Sciatic nerve (tissue), 2 donors: ENCODE measurements around the gene SDK2. TPM values are rescaled to one million over a fixed set of nuclear protein-coding genes. Genes with fewer than 3 reads are reported as not detected.
"Not testable (repeated sequence)": the region's sequence is repeated elsewhere in the genome, so short reads cannot be mapped to it uniquely, and the experiment has no call there.

Experiments used
- ATAC-seq: fragments of 200-7000 bp; cut with Tn5 transposase; one replicate; pipeline ENCODE4 v1.9.1; 2020; ENCODE audit warnings: mild to moderate bottlenecking, moderate library complexity
- DNase-seq: peaks from one replicate; pipeline ENCODE4 v3.0.0-alpha.2; 2020; ENCODE audit warnings: low spot score
- intact Hi-C: fragments of 100-400 bp; cut with DNase I; formaldehyde crosslinking; loops from one replicate; pipeline ENCODE4 v1.14.2; 2022
- total RNA-seq: library from RNA; stranded (reverse); fragmentation: NEBNext Ultra II Directional; extraction: Animal tissue kit (Norgen Biotek cat#: 25700); gene quantifications from one replicate; pipeline ENCODE4 v1.2.1, GENCODE V29; 2021
- donor health status: DM: no; HTN: no; CAD: no.
- donor health status: DM: no; HTN: no; CAD: no.

Gene SDK2
- total RNA-seq, 1 donor from 2014 or later: 10.8 TPM

DNA sequence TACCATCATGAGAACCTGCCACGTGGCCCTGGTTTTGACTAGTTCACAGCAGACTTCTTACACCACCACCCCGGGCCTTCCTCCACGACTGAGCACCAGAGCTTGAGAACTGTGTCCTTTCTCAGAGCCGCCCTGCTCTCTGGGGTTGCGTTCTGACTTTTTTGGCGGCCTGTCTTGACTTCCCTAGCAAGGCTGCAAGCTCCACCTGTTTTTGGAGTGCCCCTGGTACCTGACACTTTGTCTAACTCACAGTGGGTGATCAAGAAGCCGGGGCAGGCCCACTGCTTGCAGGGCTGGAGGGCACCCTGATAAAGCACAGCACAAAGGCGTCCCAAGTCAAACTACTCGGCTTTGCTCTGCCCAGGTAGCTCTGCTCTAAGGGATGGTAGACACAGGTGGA lies 154.3 kb downstream of the SDK2 start:
- intact Hi-C loops: loop anchor here (10.0 kb wide), 1 partner anchor 65 kb away; no protein-coding TSS in a partner anchor
- no peak for DNase-seq
- ATAC-seq: no peak

DNA sequence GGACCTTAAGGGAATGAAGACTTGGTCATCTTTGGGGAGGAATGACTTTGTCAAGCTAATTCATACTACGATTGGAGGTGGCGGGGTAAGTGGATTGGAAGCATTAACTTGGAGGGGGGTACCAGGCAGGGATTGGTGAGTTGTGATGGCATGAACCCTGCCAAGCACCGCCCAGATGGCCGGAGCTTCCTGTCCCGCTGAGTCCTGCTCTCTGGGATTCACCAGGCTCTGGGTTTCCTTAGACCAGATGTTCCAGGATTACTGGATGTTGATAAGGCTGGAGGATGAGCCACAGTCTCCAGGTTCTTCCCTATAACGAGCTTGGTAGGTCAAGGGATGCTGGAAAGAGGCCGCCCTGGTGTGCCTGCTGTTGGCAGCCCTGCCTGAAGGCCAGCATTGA lies 154.9 kb downstream of the SDK2 start:
- intact Hi-C loops: no loop called here
- DNase-seq (no peak), ATAC-seq (no peak)

DNA sequence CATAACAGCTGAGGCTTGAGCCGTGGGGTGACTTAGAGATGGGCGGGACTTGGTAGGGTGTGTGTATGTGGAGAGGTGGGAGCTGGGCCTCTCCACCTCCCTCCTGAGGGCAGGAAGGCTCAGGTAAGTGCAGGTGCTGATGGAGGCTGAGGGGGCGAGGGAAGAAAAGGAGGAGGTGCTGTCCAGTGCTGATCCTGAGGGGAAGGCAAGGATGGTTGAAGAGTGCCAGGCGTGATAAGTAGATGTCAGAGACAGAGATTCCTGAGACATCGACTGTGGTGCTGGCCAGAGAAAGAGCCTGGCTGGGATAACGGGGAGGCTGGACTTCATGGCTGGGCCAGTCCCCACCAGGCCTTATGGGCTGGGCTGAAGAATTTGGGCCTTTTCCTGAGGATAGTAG lies 159.1 kb downstream of the SDK2 start:
- no peak for ATAC-seq
- intact Hi-C loops: no loop called here

DNA sequence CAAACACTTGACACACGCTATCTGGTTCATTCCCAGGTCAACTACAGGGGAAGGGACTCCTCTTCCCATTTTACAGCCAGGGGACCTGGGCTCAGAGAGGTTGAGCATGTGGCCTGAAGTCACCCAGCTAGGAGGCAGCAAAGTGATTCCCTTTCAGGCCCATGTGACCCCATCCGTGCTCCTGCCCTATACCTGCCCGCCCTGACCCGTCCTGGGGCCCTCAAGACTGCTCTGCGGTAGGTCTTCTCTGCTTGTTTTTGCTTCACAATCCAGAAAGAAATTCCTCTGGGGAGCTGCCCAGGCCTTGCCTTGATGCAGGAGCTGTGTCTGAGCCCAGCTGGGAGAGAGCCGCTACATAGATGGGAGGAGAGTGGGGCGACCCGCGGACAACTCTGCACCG lies 161.4 kb downstream of the SDK2 start:
- ATAC-seq: peak; percentile 63
- DNase-seq: no peak
- intact Hi-C loops: no loop called here

More for the DNA sequence above, 159.1 kb downstream of the SDK2 start:
- DNase-seq: no peak

DNA sequence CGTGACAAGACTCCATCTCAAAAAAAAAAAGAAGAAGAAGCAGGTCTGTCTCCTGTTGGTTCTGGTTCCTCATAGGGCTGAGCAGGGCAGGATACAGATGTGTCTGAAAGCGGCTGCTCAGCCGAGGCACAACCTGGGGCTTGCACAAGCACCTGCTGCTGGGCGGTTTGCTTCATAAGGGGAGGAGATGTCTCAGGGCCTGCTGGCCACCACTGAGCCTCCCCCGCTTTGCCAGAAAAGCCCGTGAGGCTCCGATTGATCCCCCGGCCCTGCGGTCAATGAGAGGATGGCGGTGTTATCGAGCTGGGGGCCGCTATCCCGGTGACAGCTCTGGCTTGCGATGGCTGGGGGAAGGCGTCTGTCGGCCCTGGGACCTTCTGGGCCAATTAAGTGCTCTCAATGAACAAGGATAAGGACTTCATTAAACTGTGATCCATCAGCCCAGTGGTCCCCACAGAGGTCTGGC lies 162.0 kb downstream of the SDK2 start:
- intact Hi-C loops: no loop called here
- ATAC-seq: no peak
- no peak for DNase-seq

DNA sequence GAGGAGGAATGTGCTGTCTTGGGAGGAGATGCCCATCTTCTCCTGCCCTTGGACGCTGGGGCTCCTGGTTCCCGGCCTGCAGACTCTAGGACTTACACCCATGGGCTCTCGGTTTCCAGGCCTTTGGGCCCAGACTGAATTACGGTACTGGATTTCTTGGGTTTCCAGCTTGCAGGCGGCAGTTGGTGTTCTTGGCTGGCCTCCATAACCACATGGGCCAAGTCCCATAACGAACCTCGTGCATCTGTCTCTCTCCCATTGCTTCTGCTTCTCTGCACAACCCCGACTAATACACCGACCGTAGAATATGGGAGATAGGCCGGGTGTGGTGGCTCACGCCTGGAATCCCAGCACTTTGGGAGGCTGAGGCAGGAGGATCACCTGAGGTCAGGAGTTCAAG lies 162.6 kb downstream of the SDK2 start:
- ATAC-seq (peak; percentile 14), DNase-seq (no peak)
- intact Hi-C loops: no loop called here

DNA sequence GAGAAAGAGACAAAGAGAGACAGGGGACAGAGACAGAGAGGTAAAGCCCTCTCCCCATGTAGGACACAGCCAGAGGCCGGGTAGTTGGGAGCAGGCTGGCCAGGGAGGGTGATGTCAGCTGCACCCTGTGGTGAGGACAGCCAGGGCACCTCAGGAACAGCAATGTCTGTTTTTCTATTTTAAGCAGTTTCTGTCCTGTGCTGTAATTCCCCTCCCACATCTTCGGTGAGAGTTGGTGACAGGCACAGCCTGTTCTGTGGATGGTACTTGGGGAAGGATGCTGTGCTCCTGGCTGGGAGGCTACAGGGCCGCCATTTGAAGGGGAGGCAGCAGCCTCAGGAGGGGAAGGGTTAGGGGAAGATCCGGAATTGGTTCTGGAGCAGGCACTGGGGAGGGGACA lies 163.5 kb downstream of the SDK2 start:
- ATAC-seq: no peak
- intact Hi-C loops: no loop called here

DNA sequence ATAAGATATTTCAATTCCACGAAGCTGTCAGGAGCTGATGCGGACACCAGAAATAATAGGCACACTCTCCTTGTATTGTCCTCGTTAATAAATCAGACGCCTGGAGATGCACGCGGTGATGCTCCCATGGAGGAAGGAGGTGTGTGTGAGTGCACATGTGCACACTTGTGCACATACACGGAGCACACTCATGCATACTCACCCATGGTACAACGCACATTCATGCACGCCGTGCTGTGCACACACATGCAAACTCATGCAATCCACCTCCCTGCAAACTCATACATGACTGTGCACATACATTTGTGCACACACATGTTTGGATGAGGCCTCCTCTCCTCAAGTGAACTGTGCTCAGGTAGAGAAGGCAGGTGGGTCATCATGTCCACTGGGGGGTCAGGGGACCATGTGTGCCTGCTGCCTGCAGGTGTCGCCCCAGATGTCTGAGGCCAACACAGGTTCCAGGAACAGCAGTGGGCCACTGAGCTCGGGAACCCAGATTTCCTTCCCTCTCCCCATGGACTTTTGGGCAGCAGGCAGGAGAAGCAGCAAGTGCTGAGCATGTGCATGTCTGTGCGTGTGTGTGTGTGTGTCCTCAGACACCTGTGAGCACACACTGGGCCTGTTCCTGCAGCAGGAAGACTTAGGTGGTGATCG lies 165.3 kb downstream of the SDK2 start:
- ATAC-seq: no peak
- intact Hi-C loops: no loop called here
- DNase-seq: no peak

More for the DNA sequence above, 163.5 kb downstream of the SDK2 start:
- no peak for DNase-seq

DNA sequence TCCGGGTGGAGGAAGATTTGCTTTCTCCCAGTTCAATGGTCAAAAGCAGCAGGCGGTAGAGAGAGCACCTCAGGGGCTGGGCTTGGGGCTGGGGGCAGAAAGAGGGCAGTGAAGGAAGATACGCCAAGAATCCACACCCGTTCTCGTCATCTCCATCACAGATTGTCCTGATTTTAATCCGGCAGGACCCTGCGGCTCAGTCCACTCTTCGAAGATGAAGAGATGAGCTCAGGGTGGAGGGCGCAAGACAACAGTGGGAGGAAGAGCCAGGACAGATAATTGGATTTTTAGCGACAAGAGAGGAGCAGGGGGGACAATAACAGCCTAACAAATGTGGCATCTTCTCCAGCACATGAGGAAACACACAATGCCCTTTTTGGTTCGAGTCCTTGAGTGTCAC lies 165.9 kb downstream of the SDK2 start:
- DNase-seq (no peak), ATAC-seq (no peak)
- intact Hi-C loops: no loop called here

DNA sequence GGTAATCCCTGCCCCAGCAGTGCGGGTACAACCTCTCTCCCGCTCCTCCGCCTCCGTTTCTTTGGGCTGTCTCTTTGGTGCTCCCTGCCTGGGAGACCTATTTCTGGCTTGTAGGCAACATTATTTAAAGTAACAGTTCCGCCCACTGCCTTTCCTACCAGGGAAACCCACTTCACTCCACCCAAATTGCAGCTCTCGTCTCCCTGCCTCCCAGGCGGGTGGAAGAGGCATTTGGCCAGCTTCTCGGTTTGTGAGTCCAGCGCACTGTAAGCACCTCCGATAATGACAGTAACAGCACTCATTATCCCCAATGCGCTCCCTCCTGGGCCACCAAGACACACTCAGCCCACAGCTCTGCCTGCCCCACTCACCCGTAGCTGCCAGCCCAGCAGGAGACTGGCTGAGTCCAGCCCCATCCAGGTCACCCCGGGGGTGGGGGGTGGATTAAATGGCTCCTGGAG lies 167.3 kb downstream of the SDK2 start:
- no peak for ATAC-seq
- DNase-seq: no peak
- intact Hi-C loops: no loop called here

DNA sequence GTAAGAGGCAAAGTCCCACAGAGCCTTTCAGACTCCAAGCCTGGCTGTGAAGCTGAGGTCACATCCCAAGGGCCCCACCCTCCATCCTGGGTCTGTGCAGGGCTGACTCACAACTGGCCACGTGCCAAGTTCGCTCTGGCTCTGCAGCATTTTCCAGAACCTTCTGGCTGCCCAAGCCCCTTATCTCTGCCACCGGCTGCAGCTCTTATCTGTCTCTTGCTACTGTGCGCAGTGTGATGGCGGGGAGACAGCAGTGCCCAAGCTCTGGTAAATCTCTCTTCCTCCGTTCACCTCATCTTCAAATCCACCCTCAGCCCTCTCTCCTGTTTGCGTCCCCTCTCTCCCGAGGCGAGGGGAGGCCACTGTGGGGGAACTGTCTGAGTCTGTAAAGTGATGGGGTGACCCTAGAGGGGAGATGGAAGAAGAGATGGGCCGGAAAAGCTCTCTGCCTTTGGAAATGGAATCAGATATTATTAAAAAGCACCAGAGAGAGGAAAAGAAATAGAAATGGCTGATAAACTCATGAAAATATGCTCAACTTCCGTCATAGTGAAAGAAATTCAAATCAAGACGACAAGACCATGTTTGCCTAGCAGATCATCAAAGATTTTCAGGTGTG lies 169.8 kb downstream of the SDK2 start:
- intact Hi-C loops: no loop called here
- DNase-seq: peak; percentile 80
- peak; percentile 45 for ATAC-seq

DNA sequence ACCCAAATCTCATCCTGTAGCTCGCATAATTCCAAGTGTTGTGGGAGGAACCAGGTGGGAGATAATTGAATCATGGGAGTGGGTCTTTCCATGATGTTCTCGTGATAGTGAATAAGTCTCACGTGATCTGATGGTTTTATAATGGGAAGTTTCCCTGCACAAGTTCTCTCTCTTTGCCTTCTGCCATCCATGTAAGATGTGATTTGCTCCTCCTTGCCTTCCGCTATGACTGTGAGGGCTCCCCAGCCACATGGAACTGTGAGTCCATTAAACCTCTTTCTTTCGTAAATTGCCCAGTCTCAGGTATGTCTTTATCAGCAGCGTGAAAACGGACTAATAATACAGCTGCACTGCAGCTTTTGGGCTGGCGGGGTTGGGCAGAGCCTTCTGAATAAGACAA lies 171.5 kb downstream of the SDK2 start:
- intact Hi-C loops, DNase-seq, ATAC-seq: not testable (repeated sequence)

DNA sequence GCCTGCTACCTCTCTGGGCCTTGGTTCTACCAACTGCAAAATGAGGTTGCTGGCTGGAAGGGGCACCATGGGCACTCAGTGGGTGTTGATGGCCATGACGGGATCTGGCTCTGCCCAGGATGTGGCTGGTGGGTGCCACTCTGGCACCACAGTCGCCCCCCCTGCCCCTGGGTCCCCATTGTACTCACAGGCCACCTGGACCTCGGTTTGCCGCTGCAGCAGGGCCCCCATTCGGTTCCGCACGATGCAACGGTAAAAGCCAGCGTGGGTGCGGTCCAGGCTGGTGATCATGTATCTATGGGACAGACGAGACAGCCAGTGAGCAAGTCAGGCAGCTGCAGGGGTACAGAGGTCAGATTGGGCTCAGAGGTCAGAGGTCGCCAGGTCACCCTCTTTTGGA lies 172.3 kb downstream of the SDK2 start:
- DNase-seq: no peak
- ATAC-seq: no peak
- intact Hi-C loops: no loop called here

DNA sequence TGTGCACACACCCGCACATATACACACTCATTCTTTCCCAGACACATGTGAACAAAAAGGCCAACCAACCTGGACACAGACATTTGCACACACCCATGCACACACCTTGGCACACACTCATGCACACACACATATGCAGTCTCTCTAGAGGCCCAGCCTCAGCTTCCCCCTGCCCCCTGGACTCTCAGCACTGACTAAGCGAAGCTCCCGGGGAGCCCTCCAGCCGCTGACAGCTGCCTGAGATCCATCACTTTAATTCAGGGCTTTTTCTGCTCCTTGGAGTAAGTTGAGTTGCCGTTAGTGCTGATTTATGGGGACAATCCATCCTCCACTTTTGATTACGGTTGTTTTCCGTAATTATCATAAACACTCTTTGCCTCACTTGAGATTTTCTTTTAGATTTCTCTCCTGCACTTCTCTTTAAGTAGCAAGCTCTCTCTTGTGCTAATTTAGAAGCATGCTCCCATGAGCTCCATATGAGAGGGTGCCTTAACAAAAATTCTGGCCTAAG lies 173.9 kb downstream of the SDK2 start:
- ATAC-seq: no peak
- DNase-seq: no peak
- intact Hi-C loops: no loop called here

DNA sequence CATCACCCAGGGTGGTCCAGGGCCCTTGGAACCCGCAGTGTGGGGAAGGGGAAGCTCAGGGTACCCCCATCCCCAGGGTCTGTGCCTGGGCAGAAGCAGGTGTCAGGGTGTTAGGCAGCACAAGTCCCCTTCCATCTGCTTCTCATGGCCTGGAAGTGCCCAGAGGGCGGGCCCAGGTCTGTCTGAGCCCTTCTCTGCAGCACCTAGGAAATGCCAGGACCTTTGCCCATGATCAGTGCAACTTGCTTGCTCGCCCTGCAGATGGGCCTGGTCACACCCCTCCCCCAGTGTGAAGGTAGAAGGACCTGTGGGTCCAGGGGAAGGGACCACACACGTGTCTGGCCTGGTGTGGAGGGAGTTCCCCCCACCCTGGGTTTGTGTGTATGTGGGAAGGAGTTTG lies 174.9 kb downstream of the SDK2 start:
- intact Hi-C loops: no loop called here
- DNase-seq: no peak
- ATAC-seq: no peak

DNA sequence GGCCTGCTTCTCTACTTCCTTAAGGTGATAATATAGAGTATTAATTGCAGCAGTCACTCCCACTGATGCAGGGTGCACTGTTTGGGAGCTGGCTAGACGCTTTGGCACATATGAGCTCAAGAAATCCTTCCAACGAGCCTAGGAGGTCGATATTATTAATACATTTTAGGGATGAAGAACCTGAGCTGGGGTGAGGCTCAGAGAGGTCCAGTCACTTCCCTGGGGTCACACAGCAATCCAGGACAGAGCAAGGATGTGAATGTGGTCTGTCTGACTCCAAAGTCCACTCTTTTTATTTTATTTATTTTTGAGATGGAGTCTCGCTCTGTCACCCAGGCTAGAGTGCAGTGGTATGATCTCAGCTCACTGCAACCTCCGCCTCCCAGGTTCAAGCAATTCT lies 176.0 kb downstream of the SDK2 start:
- intact Hi-C loops: no loop called here
- ATAC-seq (no peak), DNase-seq (no peak)

DNA sequence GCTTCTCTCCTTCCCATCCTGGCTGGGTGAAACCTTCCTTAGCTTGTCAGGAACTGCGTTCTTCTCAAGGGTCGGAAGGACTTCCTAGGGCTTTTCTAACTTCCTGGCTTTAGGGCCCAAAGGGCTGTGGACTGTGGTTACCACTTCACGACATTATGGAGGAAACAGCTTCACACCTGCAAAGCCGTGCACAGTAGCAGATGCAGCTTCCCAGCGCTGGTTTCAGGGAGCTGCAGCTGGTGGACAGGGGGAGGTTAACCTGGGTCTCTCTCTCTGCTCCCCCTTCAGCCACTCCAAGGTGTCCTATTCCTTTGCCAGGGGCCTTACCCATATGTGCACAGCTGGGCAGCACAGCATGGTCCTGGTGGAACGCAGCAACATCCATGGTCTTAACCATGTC lies 176.6 kb downstream of the SDK2 start:
- intact Hi-C loops: no loop called here
- ATAC-seq: no peak

DNA sequence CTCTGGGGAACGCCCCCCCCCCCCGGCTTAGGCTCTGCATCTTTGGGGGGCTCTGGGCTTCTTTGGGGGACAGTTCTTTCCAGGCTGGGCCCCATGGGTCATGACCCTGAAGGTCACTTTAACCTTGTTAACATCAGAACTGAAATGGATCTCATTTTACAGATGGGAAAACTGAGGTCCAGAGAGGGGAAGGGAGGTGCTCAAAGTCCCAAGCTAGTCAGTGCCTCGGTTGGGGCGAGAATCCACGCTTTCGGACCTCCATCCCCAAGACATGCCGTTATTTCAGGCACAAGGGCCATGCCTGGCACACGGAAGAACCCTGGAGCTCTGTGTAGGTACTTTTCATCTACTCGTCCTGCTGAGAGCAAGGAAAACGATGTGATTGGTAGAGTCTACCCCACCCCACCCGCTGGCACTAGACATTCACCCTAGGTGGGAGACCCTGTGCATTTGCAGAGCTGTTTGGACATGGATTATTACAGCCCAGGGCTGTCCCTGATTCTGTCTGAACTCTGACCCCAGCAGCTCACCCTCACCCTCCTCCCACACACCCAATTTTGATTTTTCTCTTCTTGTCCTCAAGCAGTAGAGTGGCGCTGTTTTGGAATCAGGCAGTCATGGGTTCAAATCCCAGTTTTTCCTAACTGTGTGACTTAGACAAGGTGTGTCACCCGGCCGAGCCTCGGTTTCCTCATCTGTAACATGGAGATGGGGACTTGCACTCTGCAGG lies 177.4 kb downstream of the SDK2 start:
- no peak for DNase-seq
- intact Hi-C loops: no loop called here
- no peak for ATAC-seq

More for the DNA sequence above, 176.6 kb downstream of the SDK2 start:
- DNase-seq: no peak

DNA sequence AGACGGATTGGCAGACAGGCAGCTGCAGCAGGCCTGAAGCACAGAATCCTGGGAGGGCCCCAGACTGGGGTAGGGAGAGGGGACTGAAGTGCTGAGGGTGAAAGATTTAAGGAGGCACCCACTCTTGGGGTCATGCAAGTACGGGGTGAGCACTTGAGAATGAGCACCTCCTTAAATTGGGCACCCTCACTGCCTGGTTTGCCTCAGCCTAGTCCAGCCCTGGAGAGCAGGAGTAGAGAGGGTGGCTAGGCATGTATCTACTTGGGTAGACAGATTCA lies 178.4 kb downstream of the SDK2 start:
- DNase-seq: no peak
- intact Hi-C loops: no loop called here
- no peak for ATAC-seq
